Gastrocnemius medialis (tissue), 4 donors: ENCODE measurements around the gene TMEM108.

Experiments
- POLR2A ChIP-seq, 2 donors: fragments of 450-650 bp; IDR thresholded peaks; one replicate each; pipeline ENCODE4 v1.6.1; 2017; ENCODE audit warnings: antibody characterized with exemption in 2 of 2, mild to moderate bottlenecking in 2 of 2, moderate library complexity in 2 of 2
- TF ChIP-seq, protein P1 (sequence below), 5 experiments: fragments of 450-650 bp in 3 of 5; fragments of 200-600 bp in 2 of 5; sonication (generic) in 2 of 5; IDR thresholded peaks in 4 of 5; conservative IDR thresholded peaks in 1 of 5; 1 replicate in 4 of 5; 2 replicates in 1 of 5; pipeline ENCODE4 v1.5.1; 2016 to 2019; ENCODE audit warnings: antibody characterized with exemption in 5 of 5, mild to moderate bottlenecking in 3 of 5, moderate library complexity in 3 of 5

DNA sequence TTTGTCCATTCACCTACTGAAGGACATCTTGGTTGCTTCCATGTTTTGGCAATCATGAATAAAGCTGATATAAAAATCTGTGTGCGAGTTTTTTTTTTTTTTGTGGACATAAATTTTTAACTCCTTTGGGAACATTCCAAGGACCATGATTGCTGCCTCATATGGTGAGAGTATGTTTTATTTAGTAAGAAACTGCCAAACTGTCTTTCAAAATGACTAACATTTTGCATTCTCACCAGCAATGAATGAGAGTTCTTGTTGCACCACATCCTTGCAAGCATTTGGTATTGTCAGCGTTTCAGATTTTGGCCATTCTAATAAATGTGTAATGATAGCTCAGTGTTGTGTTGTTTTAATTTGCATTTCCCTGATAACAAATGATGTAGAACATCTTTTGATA, 12.7 kb downstream of the TMEM108 start:
- TF ChIP-seq POLR2A (IDR thresholded peaks at IDR 0.05): no peak
- TF ChIP-seq, protein P1, sequence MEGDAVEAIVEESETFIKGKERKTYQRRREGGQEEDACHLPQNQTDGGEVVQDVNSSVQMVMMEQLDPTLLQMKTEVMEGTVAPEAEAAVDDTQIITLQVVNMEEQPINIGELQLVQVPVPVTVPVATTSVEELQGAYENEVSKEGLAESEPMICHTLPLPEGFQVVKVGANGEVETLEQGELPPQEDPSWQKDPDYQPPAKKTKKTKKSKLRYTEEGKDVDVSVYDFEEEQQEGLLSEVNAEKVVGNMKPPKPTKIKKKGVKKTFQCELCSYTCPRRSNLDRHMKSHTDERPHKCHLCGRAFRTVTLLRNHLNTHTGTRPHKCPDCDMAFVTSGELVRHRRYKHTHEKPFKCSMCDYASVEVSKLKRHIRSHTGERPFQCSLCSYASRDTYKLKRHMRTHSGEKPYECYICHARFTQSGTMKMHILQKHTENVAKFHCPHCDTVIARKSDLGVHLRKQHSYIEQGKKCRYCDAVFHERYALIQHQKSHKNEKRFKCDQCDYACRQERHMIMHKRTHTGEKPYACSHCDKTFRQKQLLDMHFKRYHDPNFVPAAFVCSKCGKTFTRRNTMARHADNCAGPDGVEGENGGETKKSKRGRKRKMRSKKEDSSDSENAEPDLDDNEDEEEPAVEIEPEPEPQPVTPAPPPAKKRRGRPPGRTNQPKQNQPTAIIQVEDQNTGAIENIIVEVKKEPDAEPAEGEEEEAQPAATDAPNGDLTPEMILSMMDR (IDR thresholded peaks at IDR 0.05 in 4 of 5, conservative IDR thresholded peaks at IDR 0.05 in 1 of 5): no peak
